HepG2 (cell line): ENCODE measurements around the gene NPHP4. TPM values are rescaled to one million over a fixed set of nuclear protein-coding genes. Genes with fewer than 3 reads are reported as not detected.

ENCODE experiments used
- ATAC-seq: fragments of 200-7000 bp; cut with Tn5 transposase; 3 replicates; pipeline ENCODE4 v1.9.1; 2020; ENCODE audit warnings: mild to moderate bottlenecking, moderate library complexity
- BruUV-seq: library from RNA; stranded (reverse); fragments of 400-500 nt; replicated peaks from 2 replicates; lab custom pipeline; 2021; lab: Mats Ljungman, UMichigan
- CTCF ChIA-PET: fragments of 300-600 bp; formaldehyde crosslinking; extraction: SDS; loops from one replicate; lab custom pipeline; 2021; ENCODE audit warnings: low total read pairs, inconsistent platforms, low intra/inter-chr PET ratio; lab: Yijun Ruan, JAX
- POLR2A ChIA-PET: fragments of 350-600 bp; sonication (Branson Sonifier 250); formaldehyde crosslinking; loops from one replicate; lab custom pipeline; 2020; ENCODE audit warnings: antibody characterized with exemption, inconsistent platforms; lab: Yijun Ruan, JAX
- DNase-seq: peaks from one replicate; pipeline ENCODE4 v3.0.0-alpha.2; 2015; ENCODE audit warnings: low spot score
- FAIRE-seq: peaks from 3 replicates; lab custom pipeline; 2011; peaks lifted over from hg19 to GRCh38; lab: Jason Lieb, UNC
- H2AFZ ChIP-seq: one replicate; pipeline ENCODE4 v1.6.1; 2011; ENCODE audit warnings: low read length, inconsistent platforms
- H3K27ac ChIP-seq: fragments of 300-600 bp; 3 replicates; pipeline ENCODE4 v1.8.0; 2011; ENCODE audit warnings: mixed run types, mild to moderate bottlenecking, mixed read lengths, low read length, inconsistent platforms; ENCODE audit not compliant: insufficient read depth; ENCODE audit errors: extremely low read length
- H3K27me3 ChIP-seq, 2 experiments: fragments of 200-600 bp in 1 of 2; 2 replicates in 1 of 2; 3 replicates in 1 of 2; pipeline versions ENCODE4 v1.6.0 to v1.8.0; 2011; ENCODE audit warnings: low read length in 2 of 2, mild to moderate bottlenecking in 2 of 2, moderate library complexity in 2 of 2, inconsistent platforms in 1 of 2; ENCODE audit not compliant: insufficient read depth in 2 of 2, control insufficient read depth in 1 of 2
- H3K36me3 ChIP-seq, 2 experiments: fragments of 200-600 bp in 1 of 2; replicated peaks in 1 of 2; 2 replicates in 1 of 2; 3 replicates in 1 of 2; pipeline versions ENCODE4 v1.5.1 to v1.8.0; 2011; ENCODE audit warnings: low read length in 2 of 2, inconsistent platforms in 1 of 2; ENCODE audit not compliant: insufficient read depth in 2 of 2, control insufficient read depth in 1 of 2
- H3K4me1 ChIP-seq: 2 replicates; pipeline ENCODE4 v1.5.1; 2012; ENCODE audit warnings: low read length, inconsistent platforms; ENCODE audit not compliant: insufficient read depth
- H3K4me2 ChIP-seq: 2 replicates; pipeline ENCODE4 v1.6.0; 2011; ENCODE audit warnings: low read depth, low read length, inconsistent platforms
- H3K4me3 ChIP-seq, 3 experiments: fragments of 200-600 bp in 1 of 3; sonication (generic), shearing (Covaris generic) in 1 of 3; replicated peaks in 1 of 3; 2 replicates each; pipeline ENCODE4 v1.5.1; 2011 to 2016; ENCODE audit warnings: low read length in 3 of 3, inconsistent platforms in 2 of 3, low read depth in 2 of 3, mild to moderate bottlenecking in 2 of 3, control low read depth in 1 of 3, mixed read lengths in 1 of 3; ENCODE audit not compliant: insufficient read depth in 1 of 3
- H3K79me2 ChIP-seq: one replicate; pipeline ENCODE4 v1.6.1; 2011; ENCODE audit warnings: low read length, inconsistent platforms; ENCODE audit not compliant: insufficient read depth
- H3K9ac ChIP-seq: 2 replicates; pipeline ENCODE4 v1.6.0; 2011; ENCODE audit warnings: mild to moderate bottlenecking, low read depth, low read length, inconsistent platforms; ENCODE audit not compliant: insufficient read depth
- H3K9me3 ChIP-seq: 2 replicates; pipeline ENCODE4 v1.5.1; 2012; ENCODE audit warnings: mild to moderate bottlenecking, low read length
- H4K20me1 ChIP-seq: 2 replicates; pipeline ENCODE4 v1.6.0; 2011; ENCODE audit warnings: inconsistent platforms, mild to moderate bottlenecking, low read length, moderate library complexity; ENCODE audit not compliant: insufficient read depth
- HNF1B ChIP-seq: sonication (generic); formaldehyde crosslinking; IDR thresholded peaks from 2 replicates; pipeline ENCODE4 v1.5.1; 2020; ENCODE audit warnings: mild to moderate bottlenecking, moderate library complexity, missing genetic modification reagents
- ZNF687 ChIP-seq: sonication (generic); formaldehyde crosslinking; IDR thresholded peaks from 2 replicates; pipeline ENCODE4 v1.5.1; 2020; ENCODE audit warnings: mild to moderate bottlenecking, missing genetic modification reagents, moderate library complexity
- WGBS: methylation state at CpG from one replicate; pipeline ENCODE4 v1.1.6; 2017; ENCODE audit warnings: low lambda C conversion rate; 5-methylcytosine and 5-hydroxymethylcytosine counted together
- in situ Hi-C: cut with HindIII; loops from 2 replicates; pipeline ENCODE4 v1.10.0; 2017; ENCODE audit warnings: low pct_unique_long_range_greater_than_20kb; ENCODE audit not compliant: extremely low pct_ligation_motif_present
- intact Hi-C: fragments of 100-400 bp; cut with micrococcal nuclease; formaldehyde crosslinking; loops from one replicate; pipeline ENCODE4 v1.10.0; 2022; ENCODE audit not compliant: unreplicated experiment
- polyA plus RNA-seq, 8 experiments: library from polyadenylated mRNA; depleted of rRNA in 3 of 8; stranded (reverse) in 7 of 8; unstranded in 1 of 8; fragments of >200 nt; fragmentation: Illumina TruSeq in 4 of 8; extraction: Trizol in 4 of 8; gene quantifications; 2 replicates each; pipeline versions ENCODE4 v1.2.1 to v1.2.3, GENCODE V29; 2011 to 2016; ENCODE audit warnings: low read depth in 4 of 8, missing spikeins in 1 of 8, mixed read lengths in 1 of 8; ENCODE audit not compliant: insufficient read depth in 1 of 8
- total RNA-seq, 5 experiments: library from RNA; depleted of rRNA; stranded (reverse); fragments of >200 nt; fragmentation: Illumina TruSeq; extraction: Trizol; gene quantifications; 2 replicates each; pipeline ENCODE4 v1.2.3, GENCODE V29; 2016; ENCODE audit warnings: low read depth in 1 of 5

The NPHP4 gene
- total and polyA plus RNA-seq, 2 of the 13 experiments (the other 11 are each of a cell fraction or from before 2014, with no cell fraction given): 4.4 to 6.8 TPM

GRCh38 chr1:5947978-5948680 is 44.1 kb downstream of the NPHP4 start:
- no peak for FAIRE-seq
- H3K9ac ChIP-seq: no peak overlapping the region
- CTCF ChIA-PET: no interaction called here

More at GRCh38 chr1:5947978-5948680, 44.1 kb downstream of the NPHP4 start:
- H3K27ac ChIP-seq: peak overlapping the region; percentile 82
- DNase-seq: no peak
- peaks cover 31% of the 10 kb centered on the region for H3K4me1 ChIP-seq
- H3K79me2 ChIP-seq: peaks cover 4% of the 10 kb centered on the region
- TF ChIP-seq HNF1B: no peak
- TF ChIP-seq ZNF687: peak; percentile 22; the same call in 1 of the 2 replicates
- 98% methylated on average over 17 of the region's 20 CpGs for WGBS
- ATAC-seq: no peak
- H3K27me3 ChIP-seq: no peaks in the 10 kb centered on the region
- no peak overlapping the region for H3K4me2 ChIP-seq
- POLR2A ChIA-PET: interaction anchor here (0.6 to 2.6 kb wide), 2 partner anchors 15 to 56 kb away, joined by 4 to 15 read pairs; no protein-coding TSS in a partner anchor
- no peak overlapping the region for H3K4me3 ChIP-seq
- no peaks in the 10 kb centered on the region for H4K20me1 ChIP-seq
- BruUV-seq: no TSS peak
- intact Hi-C loops (no loop called here), in situ Hi-C loops (no loop called here)
- H2AFZ ChIP-seq: no peak overlapping the region
- H3K36me3 ChIP-seq: peaks cover 1 to 37% of the 10 kb centered on the region in 2 experiments; a peak in 4 of 5 replicates
- H3K9me3 ChIP-seq: no peaks in the 10 kb centered on the region
